ENCODE data around the gene ADM5. TPM values are rescaled to one million over a fixed set of nuclear protein-coding genes. Genes with fewer than 3 reads are reported as not detected.

The ADM5 gene
- polyA plus RNA-seq, 1 of the 3 experiments (the other 2 are of a cell fraction), result 1.3 TPM

- no peaks in the 10 kb centered on the region for H3K27me3 ChIP-seq (ENCODE audit: insufficient read depth)
- no peak overlapping the region for H2AFZ ChIP-seq (ENCODE audit: low read depth)
- H3K9me3 ChIP-seq, result no peaks in the 10 kb centered on the region
- DNase-seq, result no peak
- no peak overlapping the region for H3K9ac ChIP-seq
- 88% methylated on average over 20 of the region's 23 CpGs for WGBS (ENCODE audit: low lambda C conversion rate)
- H3K36me3 ChIP-seq (replicated peaks in 1 of 2; ENCODE audit: control insufficient read depth in 1 of 2, insufficient read depth in 2 of 2, low read length in 1 of 2), result peaks cover 34 to 57% of the 10 kb centered on the region in 2 experiments
- H3K4me1 ChIP-seq (ENCODE audit: control insufficient read depth in 1 of 2, insufficient read depth in 2 of 2, low read depth in 1 of 2, low read length in 1 of 2), result peaks cover 6 to 18% of the 10 kb centered on the region in 2 experiments; a peak in 2 of 4 replicates
- no peak overlapping the region for H3K27ac ChIP-seq (ENCODE audit: low read depth in 2 of 2, low read length in 1 of 2)
- CTCF ChIA-PET, result interaction anchor here (1.7 to 8.0 kb wide), 3 partner anchors 8 to 183 kb away, joined by 3 to 75 read pairs (median 7); partner anchors contain the start of gene PRMT1
- TF ChIP-seq TCF12 (IDR thresholded peaks at IDR 0.05) (no peak), FOXJ3 (CRISPR knock-in tag; IDR thresholded peaks at IDR 0.05) (no peak), MXI1 (IDR thresholded peaks at IDR 0.05; ENCODE audit: low read depth, low read length) (no peak), USF2 (IDR thresholded peaks at IDR 0.05; ENCODE audit: borderline replicate concordance, low read depth, low read length) (no peak), RXRA (IDR thresholded peaks at IDR 0.05; ENCODE audit: borderline replicate concordance, low read depth) (no peak), GATA2 (CRISPR knock-in tag; IDR thresholded peaks at IDR 0.05) (no peak), JUND (IDR thresholded peaks at IDR 0.05) (no peak), YY1 (IDR thresholded peaks at IDR 0.05; ENCODE audit: low read depth) (no peak), GABPA (IDR thresholded peaks at IDR 0.05; ENCODE audit: low read depth) (no peak), FOSL2 (IDR thresholded peaks at IDR 0.05; ENCODE audit: borderline replicate concordance, low read depth) (no peak), POLR2AphosphoS5 (IDR thresholded peaks at IDR 0.05; ENCODE audit: low read depth, low read length) (no peak), SMC3 (IDR thresholded peaks at IDR 0.05; ENCODE audit: low read depth, low read length) (no peak), SIN3A (IDR thresholded peaks at IDR 0.05; ENCODE audit: borderline replicate concordance, low read depth, low read length) (no peak), NFIC (IDR thresholded peaks at IDR 0.05; ENCODE audit: borderline replicate concordance) (no peak), PBX3 (IDR thresholded peaks at IDR 0.05) (no peak), FOXM1 (IDR thresholded peaks at IDR 0.05; ENCODE audit: low read depth) (no peak)
- peaks cover 24% of the 10 kb centered on the region for H3K79me2 ChIP-seq (ENCODE audit: insufficient read depth)
- no peak overlapping the region for H3K4me2 ChIP-seq
- peaks cover 15% of the 10 kb centered on the region for H3F3A ChIP-seq (replicated peaks; ENCODE audit: insufficient read depth)
- peaks cover 28% of the 10 kb centered on the region for H4K20me1 ChIP-seq (ENCODE audit: insufficient read depth)
- POLR2A ChIA-PET, result interaction anchor here (1.1 kb wide), 1 partner anchor 9 kb away, joined by 3 read pairs; the partner anchor contains the start of gene PRMT1
- no peak overlapping the region for H3K4me3 ChIP-seq (ENCODE audit: low read depth in 2 of 2, low read length in 1 of 2)
- H3K9me2 ChIP-seq, result no peaks in the 10 kb centered on the region
These were observed 3.5 kb upstream of the ADM5 start for GRCh38 chr19:49685845-49686332.

GRCh38 chr19:49686503-49687088, 2.8 kb upstream of the ADM5 start:
- ChIA-PET CTCF (interaction anchor here (1.0 to 8.0 kb wide), 3 partner anchors 9 to 184 kb away, joined by 3 to 75 read pairs (median 3); partner anchors contain the start of gene PRMT1), POLR2A (interaction anchor here (1.1 kb wide), 1 partner anchor 10 kb away, joined by 3 read pairs; the partner anchor contains the start of gene PRMT1)
- Histone ChIP-seq H4K20me1 (ENCODE audit: insufficient read depth) (peaks cover 22% of the 10 kb centered on the region), H3K79me2 (ENCODE audit: insufficient read depth) (peaks cover 22% of the 10 kb centered on the region), H3K4me3 (ENCODE audit: low read depth in 2 of 2, low read length in 1 of 2) (no peak overlapping the region), H3K9ac (no peak overlapping the region), H3K4me2 (no peak overlapping the region), H3K27ac (ENCODE audit: low read depth in 2 of 2, low read length in 1 of 2) (no peak overlapping the region), H3K36me3 (replicated peaks in 1 of 2; ENCODE audit: control insufficient read depth in 1 of 2, insufficient read depth in 2 of 2, low read length in 1 of 2) (peaks cover 29 to 54% of the 10 kb centered on the region in 2 experiments), H3K9me2 (no peaks in the 10 kb centered on the region), H3F3A (replicated peaks; ENCODE audit: insufficient read depth) (peaks cover 15% of the 10 kb centered on the region), H2AFZ (ENCODE audit: low read depth) (no peak overlapping the region), H3K4me1 (ENCODE audit: control insufficient read depth in 1 of 2, insufficient read depth in 2 of 2, low read depth in 1 of 2, low read length in 1 of 2) (peaks cover 6 to 18% of the 10 kb centered on the region in 2 experiments; a peak in 2 of 4 replicates), H3K27me3 (ENCODE audit: insufficient read depth) (no peaks in the 10 kb centered on the region), H3K9me3 (no peaks in the 10 kb centered on the region)
- DNase-seq, result no peak
- WGBS (ENCODE audit: low lambda C conversion rate), result 98% methylated on average over 26 of the region's 27 CpGs
- TF ChIP-seq TAF1 (IDR thresholded peaks at IDR 0.05; ENCODE audit: borderline replicate concordance, low read depth, low read length) (no peak), SIN3A (IDR thresholded peaks at IDR 0.05; ENCODE audit: borderline replicate concordance, low read depth, low read length) (no peak), RCOR1 (IDR thresholded peaks at IDR 0.05; ENCODE audit: low read length) (no peak), RXRA (IDR thresholded peaks at IDR 0.05; ENCODE audit: borderline replicate concordance, low read depth) (no peak), RFX5 (IDR thresholded peaks at IDR 0.05; ENCODE audit: low read length) (no peak), FOSL2 (IDR thresholded peaks at IDR 0.05; ENCODE audit: borderline replicate concordance, low read depth) (no peak), EZH2phosphoT487 (IDR thresholded peaks at IDR 0.05; ENCODE audit: borderline replicate concordance, low read depth) (no peak), CTCF (IDR thresholded peaks at IDR 0.05) (no peak), TCF12 (IDR thresholded peaks at IDR 0.05) (no peak), USF1 (IDR thresholded peaks at IDR 0.05; ENCODE audit: borderline replicate concordance, low read depth) (no peak), RAD21 (IDR thresholded peaks at IDR 0.05; ENCODE audit: low read length) (no peak), FOXM1 (IDR thresholded peaks at IDR 0.05; ENCODE audit: low read depth) (no peak), YY1 (IDR thresholded peaks at IDR 0.05; ENCODE audit: low read depth) (no peak), TEAD4 (IDR thresholded peaks at IDR 0.05; ENCODE audit: borderline replicate concordance, insufficient read depth) (no peak)
